ENCODE measurements around the gene DNAJC1.

Gene DNAJC1

GRCh38 chr10:21737106-21737505 lies 266.4 kb downstream of the DNAJC1 start:
- TF ChIP-seq EZH2 (IDR thresholded peaks at IDR 0.05; ENCODE audit: borderline replicate concordance, low read length) = no peak
- TF ChIP-seq, protein P1, sequence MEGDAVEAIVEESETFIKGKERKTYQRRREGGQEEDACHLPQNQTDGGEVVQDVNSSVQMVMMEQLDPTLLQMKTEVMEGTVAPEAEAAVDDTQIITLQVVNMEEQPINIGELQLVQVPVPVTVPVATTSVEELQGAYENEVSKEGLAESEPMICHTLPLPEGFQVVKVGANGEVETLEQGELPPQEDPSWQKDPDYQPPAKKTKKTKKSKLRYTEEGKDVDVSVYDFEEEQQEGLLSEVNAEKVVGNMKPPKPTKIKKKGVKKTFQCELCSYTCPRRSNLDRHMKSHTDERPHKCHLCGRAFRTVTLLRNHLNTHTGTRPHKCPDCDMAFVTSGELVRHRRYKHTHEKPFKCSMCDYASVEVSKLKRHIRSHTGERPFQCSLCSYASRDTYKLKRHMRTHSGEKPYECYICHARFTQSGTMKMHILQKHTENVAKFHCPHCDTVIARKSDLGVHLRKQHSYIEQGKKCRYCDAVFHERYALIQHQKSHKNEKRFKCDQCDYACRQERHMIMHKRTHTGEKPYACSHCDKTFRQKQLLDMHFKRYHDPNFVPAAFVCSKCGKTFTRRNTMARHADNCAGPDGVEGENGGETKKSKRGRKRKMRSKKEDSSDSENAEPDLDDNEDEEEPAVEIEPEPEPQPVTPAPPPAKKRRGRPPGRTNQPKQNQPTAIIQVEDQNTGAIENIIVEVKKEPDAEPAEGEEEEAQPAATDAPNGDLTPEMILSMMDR (IDR thresholded peaks at IDR 0.05; ENCODE audit: low read length) = no peak
- no peaks in the 10 kb centered on the region for H3K4me1 ChIP-seq (ENCODE audit: insufficient read depth, low read length, severe bottlenecking)
- H2AFZ ChIP-seq (ENCODE audit: low read length) = no peak overlapping the region
- peaks cover 71% of the 10 kb centered on the region for H3K36me3 ChIP-seq (ENCODE audit: insufficient read depth, low read length)
- H3K27me3 ChIP-seq (ENCODE audit: insufficient read depth, low read length) = no peaks in the 10 kb centered on the region
- H3K4me2 ChIP-seq (ENCODE audit: low read length) = no peak overlapping the region
- H3K9me3 ChIP-seq (ENCODE audit: low read length) = no peaks in the 10 kb centered on the region
- H4K20me1 ChIP-seq (ENCODE audit: insufficient read depth, low read length) = no peaks in the 10 kb centered on the region
- H3K27ac ChIP-seq (ENCODE audit: low read depth, low read length, poor library complexity, severe bottlenecking) = no peak overlapping the region
- H3K9ac ChIP-seq (ENCODE audit: low read length) = no peak overlapping the region
- no peaks in the 10 kb centered on the region for H3F3A ChIP-seq (ENCODE audit: insufficient read depth, low read length)
- H3K79me2 ChIP-seq (ENCODE audit: insufficient read depth, low read length) = no peaks in the 10 kb centered on the region
- H3K4me3 ChIP-seq (ENCODE audit: low read depth, low read length, poor library complexity, severe bottlenecking) = no peak overlapping the region
- no peaks in the 10 kb centered on the region for H3K9me2 ChIP-seq (ENCODE audit: low read depth, low read length)

DNA sequence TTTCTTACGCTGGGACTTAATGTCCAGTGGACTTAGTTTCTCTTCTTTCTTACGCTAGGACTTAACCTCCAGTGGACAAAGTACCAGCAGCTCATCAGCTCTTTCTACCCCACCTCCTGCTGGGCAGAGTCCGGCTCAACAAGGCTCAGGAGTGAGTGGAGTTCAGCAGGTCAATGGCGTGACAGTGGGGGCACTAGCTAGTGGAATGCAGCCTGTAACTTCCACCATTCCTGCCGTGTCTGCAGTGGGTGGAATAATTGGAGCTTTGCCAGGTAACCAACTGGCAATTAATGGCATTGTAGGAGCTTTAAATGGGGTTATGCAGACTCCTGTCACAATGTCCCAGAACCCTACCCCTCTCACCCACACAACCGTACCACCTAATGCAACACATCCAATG lies 269.8 kb downstream of the DNAJC1 start:
- H3K27ac ChIP-seq (ENCODE audit: low read depth, low read length, poor library complexity, severe bottlenecking) = no peak overlapping the region
- no peaks in the 10 kb centered on the region for H3K4me1 ChIP-seq (ENCODE audit: insufficient read depth, low read length, severe bottlenecking)
- no peaks in the 10 kb centered on the region for H3K27me3 ChIP-seq (ENCODE audit: insufficient read depth, low read length)
- no peaks in the 10 kb centered on the region for H3F3A ChIP-seq (ENCODE audit: insufficient read depth, low read length)
- no peaks in the 10 kb centered on the region for H3K9me2 ChIP-seq (ENCODE audit: low read depth, low read length)
- no peak overlapping the region for H2AFZ ChIP-seq (ENCODE audit: low read length)
- no peak overlapping the region for H3K4me3 ChIP-seq (ENCODE audit: low read depth, low read length, poor library complexity, severe bottlenecking)
- no peak overlapping the region for H3K4me2 ChIP-seq (ENCODE audit: low read length)
- H3K36me3 ChIP-seq (ENCODE audit: insufficient read depth, low read length) = peaks cover 41% of the 10 kb centered on the region
- no peaks in the 10 kb centered on the region for H4K20me1 ChIP-seq (ENCODE audit: insufficient read depth, low read length)
- H3K9me3 ChIP-seq (ENCODE audit: low read length) = no peaks in the 10 kb centered on the region
- no peaks in the 10 kb centered on the region for H3K79me2 ChIP-seq (ENCODE audit: insufficient read depth, low read length)
- TF ChIP-seq, protein P1 (IDR thresholded peaks at IDR 0.05; ENCODE audit: low read length) = no peak
- TF ChIP-seq EZH2 (IDR thresholded peaks at IDR 0.05; ENCODE audit: borderline replicate concordance, low read length) = no peak
- H3K9ac ChIP-seq (ENCODE audit: low read length) = no peak overlapping the region

GRCh38 chr10:21732067-21732772 lies 271.3 kb downstream of the DNAJC1 start:
- no peaks in the 10 kb centered on the region for H3K27me3 ChIP-seq (ENCODE audit: insufficient read depth, low read length)

More at GRCh38 chr10:21732067-21732772, 271.3 kb downstream of the DNAJC1 start:
- H3K4me1 ChIP-seq (ENCODE audit: insufficient read depth, low read length, severe bottlenecking) = no peaks in the 10 kb centered on the region
- no peak overlapping the region for H3K27ac ChIP-seq (ENCODE audit: low read depth, low read length, poor library complexity, severe bottlenecking)
- H4K20me1 ChIP-seq (ENCODE audit: insufficient read depth, low read length) = no peaks in the 10 kb centered on the region
- no peak overlapping the region for H2AFZ ChIP-seq (ENCODE audit: low read length)
- TF ChIP-seq EZH2 (IDR thresholded peaks at IDR 0.05; ENCODE audit: borderline replicate concordance, low read length) = no peak
- TF ChIP-seq, protein P1 (IDR thresholded peaks at IDR 0.05; ENCODE audit: low read length) = peak; percentile 96
- H3F3A ChIP-seq (ENCODE audit: insufficient read depth, low read length) = no peaks in the 10 kb centered on the region
- peaks cover 39% of the 10 kb centered on the region for H3K36me3 ChIP-seq (ENCODE audit: insufficient read depth, low read length)
- H3K9me2 ChIP-seq (ENCODE audit: low read depth, low read length) = no peaks in the 10 kb centered on the region
- H3K4me3 ChIP-seq (ENCODE audit: low read depth, low read length, poor library complexity, severe bottlenecking) = no peak overlapping the region
- H3K4me2 ChIP-seq (ENCODE audit: low read length) = no peak overlapping the region
- no peaks in the 10 kb centered on the region for H3K9me3 ChIP-seq (ENCODE audit: low read length)
- no peak overlapping the region for H3K9ac ChIP-seq (ENCODE audit: low read length)
- no peaks in the 10 kb centered on the region for H3K79me2 ChIP-seq (ENCODE audit: insufficient read depth, low read length)
